HepG2 (cell line): Measurements from ENCODE around the gene KRTAP5-8. TPM values are rescaled to one million over a fixed set of nuclear protein-coding genes. Genes with fewer than 3 reads are reported as not detected.

Experiments used
- BRCA1 ChIP-seq: sonication (generic); formaldehyde crosslinking; IDR thresholded peaks from 2 replicates; pipeline ENCODE4 v1.4.0; 2020; ENCODE audit warnings: missing genetic modification reagents
- PAXIP1 ChIP-seq: sonication (generic); formaldehyde crosslinking; conservative IDR thresholded peaks from 2 replicates; pipeline ENCODE4 v1.4.0; 2020; ENCODE audit warnings: mild to moderate bottlenecking, missing genetic modification reagents, moderate library complexity
- TFDP1 ChIP-seq: IDR thresholded peaks from 2 replicates; pipeline ENCODE4 v1.6.1; 2016; ENCODE audit warnings: missing compliant biosample characterization, missing genetic modification reagents, borderline replicate concordance
- TFDP2 ChIP-seq: sonication (generic); formaldehyde crosslinking; IDR thresholded peaks from 2 replicates; pipeline ENCODE4 v1.4.0; 2020; ENCODE audit warnings: missing genetic modification reagents
- ZBTB33 ChIP-seq: sonication (generic); formaldehyde crosslinking; IDR thresholded peaks from 2 replicates; pipeline ENCODE4 v1.4.0; 2020; ENCODE audit warnings: missing genetic modification reagents
- ZBTB44 ChIP-seq: sonication (generic); formaldehyde crosslinking; IDR thresholded peaks from 2 replicates; pipeline ENCODE4 v1.4.0; 2020; ENCODE audit warnings: missing genetic modification reagents
- ZNF547 ChIP-seq: sonication (generic); formaldehyde crosslinking; IDR thresholded peaks from 2 replicates; pipeline ENCODE4 v1.5.1; 2020; ENCODE audit warnings: mild to moderate bottlenecking, missing genetic modification reagents
- ZNF687 ChIP-seq: sonication (generic); formaldehyde crosslinking; IDR thresholded peaks from 2 replicates; pipeline ENCODE4 v1.5.1; 2020; ENCODE audit warnings: mild to moderate bottlenecking, missing genetic modification reagents, moderate library complexity
- polyA plus RNA-seq, 8 experiments: library from polyadenylated mRNA; depleted of rRNA in 3 of 8; stranded (reverse) in 7 of 8; unstranded in 1 of 8; fragments of >200 nt; fragmentation: Illumina TruSeq in 4 of 8; extraction: Trizol in 4 of 8; gene quantifications; 2 replicates each; pipeline versions ENCODE4 v1.2.1 to v1.2.3, GENCODE V29; 2011 to 2016; ENCODE audit warnings: low read depth in 4 of 8, missing spikeins in 1 of 8, mixed read lengths in 1 of 8; ENCODE audit not compliant: insufficient read depth in 1 of 8
- total RNA-seq, 5 experiments: library from RNA; depleted of rRNA; stranded (reverse); fragments of >200 nt; fragmentation: Illumina TruSeq; extraction: Trizol; gene quantifications; 2 replicates each; pipeline ENCODE4 v1.2.3, GENCODE V29; 2016; ENCODE audit warnings: low read depth in 1 of 5
- TF ChIP-seq, protein P1 (sequence below): sonication (generic); formaldehyde crosslinking; IDR thresholded peaks from 2 replicates; pipeline ENCODE4 v1.4.0; 2020; ENCODE audit warnings: mild to moderate bottlenecking, missing genetic modification reagents

KRTAP5-8 gene
- total and polyA plus RNA-seq, 2 of the 13 experiments (the other 11 are each of a cell fraction or from before 2014, with no cell fraction given) = 0.20 TPM; not detected in 1

- TF ChIP-seq PAXIP1 (0 out of 2 replicates have a peak, but pooled peaks have one; percentile 13), ZBTB44 (CRISPR knock-in tag) (no peak), TFDP2 (CRISPR knock-in tag) (peak; percentile 46; the same call in 1 of the 2 replicates), ZNF547 (no peak), ZBTB33 (CRISPR knock-in tag) (no peak), ZNF687 (no peak), BRCA1 (CRISPR knock-in tag) (no peak), TFDP1 (peak; percentile 72; the same call in 1 of the 2 replicates)
- TF ChIP-seq, protein P1, sequence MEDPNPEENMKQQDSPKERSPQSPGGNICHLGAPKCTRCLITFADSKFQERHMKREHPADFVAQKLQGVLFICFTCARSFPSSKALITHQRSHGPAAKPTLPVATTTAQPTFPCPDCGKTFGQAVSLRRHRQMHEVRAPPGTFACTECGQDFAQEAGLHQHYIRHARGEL = no peak
Measured at GRCh38 chr11:71580057-71581003, 42.5 kb downstream of the KRTAP5-8 start (continued).
